ENCODE data around the gene GPR162.

- TF ChIP-seq EP300 (conservative IDR thresholded peaks at IDR 0.05; ENCODE audit: poor library complexity, severe bottlenecking) = no peak
- TF ChIP-seq POLR2AphosphoS5 (IDR thresholded peaks at IDR 0.05) = peak; percentile 34
- peak; percentile 89 for TF ChIP-seq CTCF (IDR thresholded peaks at IDR 0.05; ENCODE audit: poor library complexity, severe bottlenecking)
Observed at GRCh38 chr12:6872073-6873048, 50.7 kb downstream of the GPR162 start.

Measured in neural cell (in vitro differentiated cells).